Kidney (tissue), 14 donors: ENCODE data around the gene NEUROG2. TPM values are rescaled to one million over a fixed set of nuclear protein-coding genes. Genes with fewer than 3 reads are reported as not detected.
"Not testable (repeated sequence)": the region's sequence is repeated elsewhere in the genome, so short reads cannot be mapped to it uniquely, and the experiment has no call there.

Source experiments
- DNase-seq, 5 donors: peaks; one replicate each; pipeline ENCODE4 v3.0.0-alpha.2; 2013 to 2020
- FAIRE-seq: peaks from 2 replicates; lab custom pipeline; 2012; peaks lifted over from hg19 to GRCh38; lab: Jason Lieb, UNC
- H3K27ac ChIP-seq, 2 donors: one replicate each; pipeline ENCODE4 v1.7.0; 2013; ENCODE audit warnings: low read depth in 2 of 2, low read length in 2 of 2, inconsistent platforms in 1 of 2
- H3K27me3 ChIP-seq: one replicate; pipeline ENCODE4 v1.7.1; 2013; ENCODE audit warnings: low read length, inconsistent platforms; ENCODE audit not compliant: control insufficient read depth, insufficient read depth
- H3K36me3 ChIP-seq, 3 donors: one replicate each; pipeline versions ENCODE4 v1.7.0 to v1.7.1; 2013; ENCODE audit warnings: low read length in 3 of 3, control low read depth in 1 of 3, inconsistent platforms in 1 of 3; ENCODE audit not compliant: insufficient read depth in 3 of 3, control insufficient read depth in 2 of 3
- H3K4me1 ChIP-seq, 3 donors: one replicate each; pipeline versions ENCODE4 v1.7.0 to v1.7.1; 2013; ENCODE audit warnings: low read length in 3 of 3, inconsistent platforms in 1 of 3, low read depth in 1 of 3; ENCODE audit not compliant: control insufficient read depth in 2 of 3, insufficient read depth in 2 of 3
- H3K4me3 ChIP-seq, 3 donors: one replicate each; pipeline versions ENCODE4 v1.7.0 to v1.8.1; 2013; ENCODE audit warnings: low read length in 3 of 3, control low read depth in 1 of 3, inconsistent platforms in 1 of 3
- H3K9ac ChIP-seq, 3 donors: one replicate each; pipeline versions ENCODE4 v1.7.0 to v1.7.1; 2013; ENCODE audit warnings: low read length in 3 of 3, control low read depth in 1 of 3, inconsistent platforms in 1 of 3
- H3K9me3 ChIP-seq, 3 donors: one replicate each; pipeline versions ENCODE4 v1.7.0 to v1.7.1; 2013; ENCODE audit warnings: low read length in 3 of 3, control low read depth in 1 of 3, inconsistent platforms in 1 of 3; ENCODE audit not compliant: control insufficient read depth in 2 of 3, insufficient read depth in 1 of 3
- intact Hi-C: fragments of 100-400 bp; cut with DNase I; formaldehyde crosslinking; loops from one replicate; pipeline ENCODE4 v1.11.1; 2022
- polyA plus RNA-seq: library from polyadenylated mRNA; stranded (reverse); fragments of 350-450 nt; fragmentation: Illumina TruSeq; extraction: RNeasy Lipid Tissue Mini Kit (QIAGEN cat#74804); gene quantifications from one replicate; pipeline ENCODE4 v1.2.3, GENCODE V29; 2014; ENCODE audit warnings: low read depth, low replicate concordance; ENCODE audit not compliant: insufficient read depth
- total RNA-seq: library from RNA; stranded (reverse); fragmentation: NEBNext Ultra II Directional; extraction: Animal tissue kit (Norgen Biotek cat#: 25700); gene quantifications from one replicate; pipeline ENCODE4 v1.2.1, GENCODE V29; 2021
- TF ChIP-seq, protein P1 (sequence below): IDR thresholded peaks from 3 replicates; pipeline ENCODE4 v1.5.1; 2012; ENCODE audit warnings: mild to moderate bottlenecking, moderate library complexity, borderline replicate concordance; ENCODE audit not compliant: insufficient read depth; ENCODE audit errors: extremely low read depth
- donor health status: control.
- donor health status: control.
- donor health status: control.
- donor health status: control.
- donor health status: control.
- donor health status: DM: yes; HTN: yes; CAD: no.
- donor health status: Normal renal cell carcinoma (clear cell type).

The NEUROG2 gene
- total and polyA plus RNA-seq, 2 donors from 2014 or later, result not detected

DNA sequence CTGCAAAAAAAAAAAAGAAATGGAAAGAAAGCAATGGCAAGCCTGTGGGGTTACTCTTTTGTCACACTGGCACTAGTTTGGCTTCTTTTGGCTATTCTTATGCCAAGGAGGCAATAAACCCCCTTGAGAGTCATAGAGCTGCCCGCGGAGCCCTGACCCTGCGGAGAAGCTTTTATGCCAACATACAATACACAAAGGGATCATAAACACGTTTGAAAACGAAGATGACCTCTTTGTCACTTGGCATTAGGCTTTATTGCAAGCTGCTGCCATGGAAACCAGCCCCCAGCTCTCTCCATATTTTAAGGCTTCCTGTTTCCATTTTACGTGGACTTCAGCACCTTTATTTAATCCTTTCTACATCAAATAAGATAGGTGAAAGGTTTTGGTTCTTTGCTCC lies 7.6 kb downstream of the NEUROG2 start:
- TF ChIP-seq, protein P1, sequence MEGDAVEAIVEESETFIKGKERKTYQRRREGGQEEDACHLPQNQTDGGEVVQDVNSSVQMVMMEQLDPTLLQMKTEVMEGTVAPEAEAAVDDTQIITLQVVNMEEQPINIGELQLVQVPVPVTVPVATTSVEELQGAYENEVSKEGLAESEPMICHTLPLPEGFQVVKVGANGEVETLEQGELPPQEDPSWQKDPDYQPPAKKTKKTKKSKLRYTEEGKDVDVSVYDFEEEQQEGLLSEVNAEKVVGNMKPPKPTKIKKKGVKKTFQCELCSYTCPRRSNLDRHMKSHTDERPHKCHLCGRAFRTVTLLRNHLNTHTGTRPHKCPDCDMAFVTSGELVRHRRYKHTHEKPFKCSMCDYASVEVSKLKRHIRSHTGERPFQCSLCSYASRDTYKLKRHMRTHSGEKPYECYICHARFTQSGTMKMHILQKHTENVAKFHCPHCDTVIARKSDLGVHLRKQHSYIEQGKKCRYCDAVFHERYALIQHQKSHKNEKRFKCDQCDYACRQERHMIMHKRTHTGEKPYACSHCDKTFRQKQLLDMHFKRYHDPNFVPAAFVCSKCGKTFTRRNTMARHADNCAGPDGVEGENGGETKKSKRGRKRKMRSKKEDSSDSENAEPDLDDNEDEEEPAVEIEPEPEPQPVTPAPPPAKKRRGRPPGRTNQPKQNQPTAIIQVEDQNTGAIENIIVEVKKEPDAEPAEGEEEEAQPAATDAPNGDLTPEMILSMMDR, result no peak
- H3K4me3 ChIP-seq, result no peak overlapping the region
- H3K9me3 ChIP-seq, result peaks cover 0 to 2% (median 0%) of the 10 kb centered on the region in 3 donors
- intact Hi-C loops, result no loop called here
- H3K36me3 ChIP-seq, result no peaks in the 10 kb centered on the region
- H3K27me3 ChIP-seq, result peaks cover 52% of the 10 kb centered on the region
- no peak for FAIRE-seq
- DNase-seq, result no peak
- peaks cover 0 to 3% (median 0%) of the 10 kb centered on the region in 3 donors for H3K4me1 ChIP-seq
- no peak overlapping the region for H3K27ac ChIP-seq
- no peak overlapping the region for H3K9ac ChIP-seq

GRCh38 chr4:112504807-112505206 lies 11.2 kb downstream of the NEUROG2 start:
- no peak overlapping the region for H3K4me3 ChIP-seq
- peaks cover 28% of the 10 kb centered on the region for H3K27me3 ChIP-seq
- TF ChIP-seq, protein P1, result no peak
- intact Hi-C loops, result no loop called here
- no peak overlapping the region for H3K27ac ChIP-seq
- FAIRE-seq, result no peak
- no peaks in the 10 kb centered on the region for H3K36me3 ChIP-seq
- no peak for DNase-seq
- no peaks in the 10 kb centered on the region for H3K9me3 ChIP-seq
- no peaks in the 10 kb centered on the region for H3K4me1 ChIP-seq
- no peak overlapping the region for H3K9ac ChIP-seq

DNA sequence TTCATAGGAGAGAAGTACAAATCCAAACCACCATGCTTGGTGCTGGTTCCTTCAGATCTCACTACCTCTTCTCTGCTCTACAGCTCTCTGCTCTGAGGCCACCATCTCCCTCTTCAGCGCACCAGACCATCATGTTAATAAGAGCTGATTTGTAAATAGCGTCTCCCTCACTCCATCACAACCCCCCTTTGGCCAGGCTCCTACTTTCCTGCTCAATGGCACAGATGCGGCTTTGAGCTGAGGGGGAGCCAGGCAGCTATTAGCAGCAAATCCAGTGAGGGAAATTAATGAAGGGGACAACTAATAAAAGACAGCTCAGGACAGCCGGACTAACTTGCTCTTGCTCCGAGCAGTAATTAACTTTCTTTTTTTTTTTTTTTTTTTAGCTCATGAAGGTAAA lies 13.1 kb downstream of the NEUROG2 start:
- intact Hi-C loops, result no loop called here
- no peaks in the 10 kb centered on the region for H3K4me1 ChIP-seq
- FAIRE-seq, result no peak
- TF ChIP-seq, protein P1, result no peak
- peaks cover 9% of the 10 kb centered on the region for H3K27me3 ChIP-seq
- no peak overlapping the region for H3K27ac ChIP-seq
- no peak overlapping the region for H3K9ac ChIP-seq
- H3K36me3 ChIP-seq, result no peaks in the 10 kb centered on the region
- no peaks in the 10 kb centered on the region for H3K9me3 ChIP-seq
- H3K4me3 ChIP-seq, result no peak overlapping the region
- DNase-seq, result no peak

DNA sequence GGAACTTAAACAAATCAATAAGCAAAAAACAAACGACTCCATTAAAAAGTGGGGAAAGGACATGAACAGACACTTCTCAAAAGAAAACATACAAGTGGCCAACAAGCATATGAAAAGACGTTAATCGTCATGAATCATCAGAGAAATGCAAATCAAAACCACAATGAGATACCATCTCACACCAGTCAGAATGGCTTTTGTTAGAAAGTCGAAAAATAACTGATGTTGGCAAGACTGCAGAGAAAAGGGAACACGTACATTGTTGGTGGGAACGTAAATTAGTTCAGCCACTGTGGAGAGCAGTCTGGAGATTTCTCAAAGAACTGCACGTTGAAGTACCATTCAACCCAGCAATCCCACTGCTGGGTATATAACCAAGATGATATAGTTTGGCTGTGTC lies 23.7 kb downstream of the NEUROG2 start:
- FAIRE-seq, result no peak
- no peak overlapping the region for H3K4me3 ChIP-seq
- no peaks in the 10 kb centered on the region for H3K9me3 ChIP-seq
- no peaks in the 10 kb centered on the region for H3K4me1 ChIP-seq
- intact Hi-C loops, result no loop called here
- TF ChIP-seq, protein P1, result no peak
- H3K9ac ChIP-seq, result no peak overlapping the region
- no peaks in the 10 kb centered on the region for H3K27me3 ChIP-seq
- DNase-seq, result no peak
- no peak overlapping the region for H3K27ac ChIP-seq
- H3K36me3 ChIP-seq, result no peaks in the 10 kb centered on the region

GRCh38 chr4:112490808-112491207 lies 25.2 kb downstream of the NEUROG2 start:
- H3K4me3 ChIP-seq, intact Hi-C loops, H3K9ac ChIP-seq, H3K4me1 ChIP-seq, H3K27ac ChIP-seq, DNase-seq, H3K36me3 ChIP-seq, H3K9me3 ChIP-seq, H3K27me3 ChIP-seq, FAIRE-seq: not testable (repeated sequence)
